A673 (cell line): ENCODE measurements around the gene ACTR6.

ENCODE experiments used
- EZH2 ChIP-seq: fragments of 200-600 bp; sonication (generic); IDR thresholded peaks from 2 replicates; pipeline ENCODE4 v1.6.1; 2017; ENCODE audit warnings: borderline replicate concordance, low read depth, mild to moderate bottlenecking, mixed read lengths, antibody characterized with exemption, low read length; ENCODE audit not compliant: poor library complexity, severe bottlenecking
- TF ChIP-seq, protein P1 (sequence below): fragments of 300-800, 200-600 bp; sonication (generic); conservative IDR thresholded peaks from 2 replicates; pipeline ENCODE4 v1.5.1; 2017; ENCODE audit warnings: low read depth, mild to moderate bottlenecking, antibody characterized with exemption, low read length, moderate library complexity, mixed read lengths

DNA sequence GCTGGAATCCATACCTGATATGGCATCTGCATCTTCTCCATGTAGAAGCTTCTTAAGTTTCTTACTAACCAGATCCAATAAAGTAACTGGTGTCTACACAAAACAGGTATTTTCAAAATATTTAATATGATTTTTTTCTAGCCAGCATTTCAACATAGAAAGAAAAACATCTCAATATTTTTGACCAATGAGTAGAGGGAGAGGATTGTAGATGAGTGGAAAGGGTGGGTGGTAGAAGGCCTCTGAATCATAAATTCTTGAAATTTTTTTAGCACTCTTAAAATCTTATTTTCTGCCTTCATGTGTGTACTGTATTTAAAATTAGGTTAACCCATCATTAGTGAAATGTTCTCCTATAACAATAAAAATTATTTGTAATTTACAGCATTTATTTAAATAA is 48.3 kb downstream of the ACTR6 start:
- TF ChIP-seq EZH2: no peak
- TF ChIP-seq, protein P1, sequence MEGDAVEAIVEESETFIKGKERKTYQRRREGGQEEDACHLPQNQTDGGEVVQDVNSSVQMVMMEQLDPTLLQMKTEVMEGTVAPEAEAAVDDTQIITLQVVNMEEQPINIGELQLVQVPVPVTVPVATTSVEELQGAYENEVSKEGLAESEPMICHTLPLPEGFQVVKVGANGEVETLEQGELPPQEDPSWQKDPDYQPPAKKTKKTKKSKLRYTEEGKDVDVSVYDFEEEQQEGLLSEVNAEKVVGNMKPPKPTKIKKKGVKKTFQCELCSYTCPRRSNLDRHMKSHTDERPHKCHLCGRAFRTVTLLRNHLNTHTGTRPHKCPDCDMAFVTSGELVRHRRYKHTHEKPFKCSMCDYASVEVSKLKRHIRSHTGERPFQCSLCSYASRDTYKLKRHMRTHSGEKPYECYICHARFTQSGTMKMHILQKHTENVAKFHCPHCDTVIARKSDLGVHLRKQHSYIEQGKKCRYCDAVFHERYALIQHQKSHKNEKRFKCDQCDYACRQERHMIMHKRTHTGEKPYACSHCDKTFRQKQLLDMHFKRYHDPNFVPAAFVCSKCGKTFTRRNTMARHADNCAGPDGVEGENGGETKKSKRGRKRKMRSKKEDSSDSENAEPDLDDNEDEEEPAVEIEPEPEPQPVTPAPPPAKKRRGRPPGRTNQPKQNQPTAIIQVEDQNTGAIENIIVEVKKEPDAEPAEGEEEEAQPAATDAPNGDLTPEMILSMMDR: no peak
